Adrenal gland (tissue), 12 donors: ENCODE measurements around the gene SEL1L2. TPM values are rescaled to one million over a fixed set of nuclear protein-coding genes. Genes with fewer than 3 reads are reported as not detected.

Experiments used
- DNase-seq, 7 donors: peaks; one replicate each; pipeline ENCODE4 v3.0.0-alpha.2; 2019 to 2020
- H3K27ac ChIP-seq, 5 donors: fragments of 200-600 bp; sonication (generic) in 4 of 5; 1 replicate in 3 of 5; 2 replicates in 2 of 5; pipeline versions ENCODE4 v1.5.1 to v1.8.0; 2016 to 2020; ENCODE audit warnings: mild to moderate bottlenecking in 1 of 5
- H3K27me3 ChIP-seq: fragments of 200-600 bp; 2 replicates; pipeline ENCODE4 v1.8.0; 2021
- H3K36me3 ChIP-seq, 2 donors: fragments of 200-600 bp; replicated peaks in 1 of 2; 1 replicate in 1 of 2; 2 replicates in 1 of 2; pipeline versions ENCODE4 v1.5.1 to v1.8.0; 2018 to 2022
- H3K4me1 ChIP-seq, 2 donors: fragments of 200-600 bp; replicated peaks in 1 of 2; 1 replicate in 1 of 2; 2 replicates in 1 of 2; pipeline versions ENCODE4 v1.5.1 to v1.8.0; 2018 to 2021
- H3K4me3 ChIP-seq, 4 donors: fragments of 200-600 bp; sonication (generic) in 3 of 4; one replicate each; pipeline ENCODE4 v1.5.1; 2016 to 2018
- H3K9me3 ChIP-seq, 3 donors: fragments of 200-600 bp; sonication (generic) in 1 of 3; replicated peaks in 1 of 3; 1 replicate in 2 of 3; 2 replicates in 1 of 3; pipeline versions ENCODE4 v1.5.1 to v1.8.0; 2016 to 2021
- CTCF ChIP-seq, 6 experiments: fragments of 450-650 bp in 4 of 6; fragments of 200-600 bp in 2 of 6; sonication (generic) in 1 of 6; IDR thresholded peaks; 1 replicate in 5 of 6; 2 replicates in 1 of 6; pipeline versions ENCODE4 v1.5.1 to v1.8.0; 2016 to 2021; ENCODE audit warnings: antibody characterized with exemption in 6 of 6, mild to moderate bottlenecking in 2 of 6, moderate library complexity in 1 of 6
- POLR2A ChIP-seq, 2 donors: fragments of 450-650 bp; IDR thresholded peaks; one replicate each; pipeline ENCODE4 v1.6.1; 2017; ENCODE audit warnings: antibody characterized with exemption in 2 of 2, mild to moderate bottlenecking in 2 of 2, moderate library complexity in 1 of 2
- WGBS, 4 donors: extraction: QIAGEN DNeasy Blood & Tissue Kit in 2 of 4; methylation state at CpG; one replicate each; pipeline versions ENCODE4 v1.1.5 to v1.1.7; 2013 to 2017; 5-methylcytosine and 5-hydroxymethylcytosine counted together
- intact Hi-C, 2 donors: fragments of 100-400 bp; cut with DNase I; formaldehyde crosslinking; loops; one replicate each; pipeline versions ENCODE4 v1.14.1 to v1.15.0; 2022 to 2023
- polyA plus RNA-seq, 3 donors: library from polyadenylated mRNA; stranded (reverse); fragments of 200-250 nt in 2 of 3; fragments of 350-450 nt in 1 of 3; fragmentation: Illumina TruSeq in 1 of 3; extraction: RNeasy Lipid Tissue Mini Kit (QIAGEN cat#74804) in 1 of 3; gene quantifications; one replicate each; pipeline ENCODE4 v1.2.3, GENCODE V29; 2013 to 2014
- total RNA-seq, 9 donors: library from RNA; depleted of rRNA in 4 of 9; stranded (reverse); fragments of >200 nt in 4 of 9; fragments of 120-200 nt in 1 of 9; fragmentation: NEBNext Ultra II Directional in 1 of 9; extraction: Animal tissue kit (Norgen Biotek cat#: 25700) in 1 of 9; gene quantifications; one replicate each; pipeline versions ENCODE4 v1.1.0 to v1.2.4, GENCODE V29; 2013 to 2023
- donor health status: healthy with polysubstance abuse.
- donor health status: Bipolar disorder and iron deficiency.
- donor health status: DM: yes; HTN: yes; CAD: no.
- donor health status: DM: no; HTN: no; CAD: no.
- donor health status: DM: no; HTN: no; CAD: no.
- donor health status: DM: yes; HTN: yes; CAD: no.

SEL1L2 gene
- total and polyA plus RNA-seq, 12 donors: 0.22 to 2.3 (median 0.43) TPM; not detected in 8

GRCh38 chr20:14012671-14013070 is 22.3 kb upstream of the SEL1L2 start:
- peaks cover 0 to 8% (median 0%) of the 10 kb centered on the region in 3 donors for H3K9me3 ChIP-seq
- TF ChIP-seq CTCF (IDR thresholded peaks at IDR 0.05) (no peak), POLR2A (IDR thresholded peaks at IDR 0.05) (no peak)
- no peaks in the 10 kb centered on the region for H3K36me3 ChIP-seq
- H3K4me3 ChIP-seq: no peak overlapping the region
- intact Hi-C loops: no loop called here
- 96 to 99% (median 98%) methylated on average over 3 of the region's 3 CpGs for WGBS, 4 donors
- H3K27me3 ChIP-seq: no peaks in the 10 kb centered on the region
- no peaks in the 10 kb centered on the region for H3K4me1 ChIP-seq
- H3K27ac ChIP-seq: no peak overlapping the region
- DNase-seq: no peak

- no peaks in the 10 kb centered on the region for H3K4me1 ChIP-seq
- no peaks in the 10 kb centered on the region for H3K36me3 ChIP-seq
- no peaks in the 10 kb centered on the region for H3K27me3 ChIP-seq
- H3K9me3 ChIP-seq: no peaks in the 10 kb centered on the region
- intact Hi-C loops: no loop called here
- no peak for DNase-seq
- H3K27ac ChIP-seq: no peak overlapping the region
- WGBS, 4 donors: 81 to 90% (median 83%) methylated on average over 2 of the region's 2 CpGs
- no peak for TF ChIP-seq CTCF (IDR thresholded peaks at IDR 0.05)
- TF ChIP-seq POLR2A (IDR thresholded peaks at IDR 0.05): no peak
- no peak overlapping the region for H3K4me3 ChIP-seq
Measured at GRCh38 chr20:14009208-14009607, 18.8 kb upstream of the SEL1L2 start.

GRCh38 chr20:14005996-14006395 is 15.6 kb upstream of the SEL1L2 start:
- Histone ChIP-seq H3K27me3 (no peaks in the 10 kb centered on the region), H3K4me1 (no peaks in the 10 kb centered on the region), H3K4me3 (no peak overlapping the region), H3K36me3 (no peaks in the 10 kb centered on the region), H3K9me3 (no peaks in the 10 kb centered on the region), H3K27ac (no peak overlapping the region)
- TF ChIP-seq POLR2A (IDR thresholded peaks at IDR 0.05) (no peak), CTCF (IDR thresholded peaks at IDR 0.05) (no peak)
- intact Hi-C loops: no loop called here
- WGBS, 4 donors: 89 to 97% (median 95%) methylated on average over 4 of the region's 4 CpGs
- DNase-seq: no peak

- 85 to 96% (median 90%) methylated on average over 1 of the region's 1 CpG for WGBS, 4 donors
- H3K27me3 ChIP-seq: no peaks in the 10 kb centered on the region
- no peak for DNase-seq
- TF ChIP-seq CTCF (IDR thresholded peaks at IDR 0.05) (no peak), POLR2A (IDR thresholded peaks at IDR 0.05) (no peak)
- H3K27ac ChIP-seq: no peak overlapping the region
- no peak overlapping the region for H3K4me3 ChIP-seq
- H3K4me1 ChIP-seq: peaks cover 0 to 6% of the 10 kb centered on the region in 2 donors
- no peaks in the 10 kb centered on the region for H3K36me3 ChIP-seq
- intact Hi-C loops: no loop called here
- H3K9me3 ChIP-seq: no peaks in the 10 kb centered on the region
Measured at GRCh38 chr20:14000917-14001316, 10.5 kb upstream of the SEL1L2 start.
